ENCODE measurements around the gene VAV2. TPM values are rescaled to one million over a fixed set of nuclear protein-coding genes. Genes with fewer than 3 reads are reported as not detected.
A peak's percentile ranks its signal among the peaks of the same experiment; 100 is the strongest.

The VAV2 gene
- total RNA-seq, 1 experiment from 2014 or later, result 22.8 TPM

- Histone ChIP-seq H3K9me3 (no peaks in the 10 kb centered on the region), H3K4me3 (no peak overlapping the region), H3K27me3 (no peaks in the 10 kb centered on the region), H3K36me3 (no peaks in the 10 kb centered on the region)
- no peak for DNase-seq
Measured at GRCh38 chr9:134004881-134005280, 12.8 kb upstream of the VAV2 start.

- Histone ChIP-seq H3K9me3 (no peaks in the 10 kb centered on the region), H3K4me3 (no peak overlapping the region)
- no peak for DNase-seq
Measured at GRCh38 chr9:134004131-134004873, 12.2 kb upstream of the VAV2 start.

GRCh38 chr9:134003237-134003636 lies 11.1 kb upstream of the VAV2 start:
- DNase-seq, result no peak
- Histone ChIP-seq H3K27me3 (no peaks in the 10 kb centered on the region), H3K9me3 (no peaks in the 10 kb centered on the region), H3K36me3 (no peaks in the 10 kb centered on the region), H3K4me3 (no peak overlapping the region)

More at GRCh38 chr9:134004131-134004873, 12.2 kb upstream of the VAV2 start:
- Histone ChIP-seq H3K27me3 (no peaks in the 10 kb centered on the region), H3K36me3 (no peaks in the 10 kb centered on the region)

GRCh38 chr9:134002796-134003195 lies 10.7 kb upstream of the VAV2 start:
- Histone ChIP-seq H3K4me3 (no peak overlapping the region), H3K27me3 (no peaks in the 10 kb centered on the region), H3K9me3 (no peaks in the 10 kb centered on the region), H3K36me3 (no peaks in the 10 kb centered on the region)
- no peak for DNase-seq

GRCh38 chr9:133999851-134000265 lies 7.7 kb upstream of the VAV2 start:
- Histone ChIP-seq H3K9me3 (no peaks in the 10 kb centered on the region), H3K27me3 (no peaks in the 10 kb centered on the region), H3K4me3 (no peak overlapping the region), H3K36me3 (no peaks in the 10 kb centered on the region)
- DNase-seq, result no peak

GRCh38 chr9:133998915-133999595 lies 6.9 kb upstream of the VAV2 start:
- H3K4me3 ChIP-seq, result no peak overlapping the region
- H3K9me3 ChIP-seq, result no peaks in the 10 kb centered on the region
- H3K27me3 ChIP-seq, result no peaks in the 10 kb centered on the region
- no peaks in the 10 kb centered on the region for H3K36me3 ChIP-seq
- DNase-seq, result no peak

GRCh38 chr9:133997584-133997983 lies 5.5 kb upstream of the VAV2 start:
- H3K4me3 ChIP-seq, result no peak overlapping the region

GRCh38 chr9:133996531-133997520 lies 4.7 kb upstream of the VAV2 start:
- Histone ChIP-seq H3K4me3 (no peak overlapping the region), H3K36me3 (no peaks in the 10 kb centered on the region), H3K27me3 (no peaks in the 10 kb centered on the region), H3K9me3 (no peaks in the 10 kb centered on the region)
- DNase-seq, result no peak

More at GRCh38 chr9:133997584-133997983, 5.5 kb upstream of the VAV2 start:
- H3K9me3 ChIP-seq, result no peaks in the 10 kb centered on the region
- no peaks in the 10 kb centered on the region for H3K27me3 ChIP-seq
- no peak for DNase-seq
- H3K36me3 ChIP-seq, result no peaks in the 10 kb centered on the region

- no peaks in the 10 kb centered on the region for H3K27me3 ChIP-seq
- H3K36me3 ChIP-seq, result no peaks in the 10 kb centered on the region
- H3K4me3 ChIP-seq, result no peak overlapping the region
- DNase-seq, result no peak
- H3K9me3 ChIP-seq, result no peaks in the 10 kb centered on the region
Measured at GRCh38 chr9:133995012-133995896, 3.1 kb upstream of the VAV2 start.

GRCh38 chr9:133994353-133995011 lies 2.4 kb upstream of the VAV2 start:
- no peaks in the 10 kb centered on the region for H3K27me3 ChIP-seq
- H3K9me3 ChIP-seq, result no peaks in the 10 kb centered on the region
- DNase-seq, result peak; percentile 62
- H3K4me3 ChIP-seq, result no peak overlapping the region
- H3K36me3 ChIP-seq, result no peaks in the 10 kb centered on the region

- H3K36me3 ChIP-seq, result no peaks in the 10 kb centered on the region
- H3K4me3 ChIP-seq, result peak overlapping the region; percentile 83
- H3K9me3 ChIP-seq, result no peaks in the 10 kb centered on the region
- H3K27me3 ChIP-seq, result no peaks in the 10 kb centered on the region
- no peak for DNase-seq
Measured at GRCh38 chr9:133993635-133994253, 1.6 kb upstream of the VAV2 start.

GRCh38 chr9:133992780-133993634 lies 883 bp upstream of the VAV2 start:
- no peaks in the 10 kb centered on the region for H3K36me3 ChIP-seq
- DNase-seq, result peak; percentile 93

GRCh38 chr9:133991214-133991921 lies 756 bp downstream of the VAV2 start:
- Histone ChIP-seq H3K36me3 (no peaks in the 10 kb centered on the region), H3K4me3 (peak overlapping the region; percentile 69), H3K27me3 (no peaks in the 10 kb centered on the region), H3K9me3 (no peaks in the 10 kb centered on the region)
- peak; percentile 60 for DNase-seq

More at GRCh38 chr9:133992780-133993634, 883 bp upstream of the VAV2 start:
- Histone ChIP-seq H3K9me3 (no peaks in the 10 kb centered on the region), H3K4me3 (peak overlapping the region; percentile 83), H3K27me3 (no peaks in the 10 kb centered on the region)

Measured in MG63 (cell line).